Kidney epithelial cell (primary cell): ENCODE data around the gene SPATA2. TPM values are rescaled to one million over a fixed set of nuclear protein-coding genes. Genes with fewer than 3 reads are reported as not detected.
A peak's percentile ranks its signal among the peaks of the same experiment; 100 is the strongest.

Experiments
- DNase-seq: peaks from one replicate; pipeline ENCODE4 v3.0.0-alpha.2; 2010; ENCODE audit warnings: low read depth
- H3K27me3 ChIP-seq: 2 replicates; pipeline ENCODE4 v1.6.0; 2011; ENCODE audit warnings: low read length; ENCODE audit not compliant: control insufficient read depth, insufficient read depth
- H3K36me3 ChIP-seq: 2 replicates; pipeline ENCODE4 v1.5.1; 2011; ENCODE audit warnings: low read length; ENCODE audit not compliant: control insufficient read depth, insufficient read depth
- H3K4me3 ChIP-seq: 2 replicates; pipeline ENCODE4 v1.5.1; 2011; ENCODE audit warnings: low read depth, mild to moderate bottlenecking, control low read depth, low read length
- total RNA-seq: library from RNA; depleted of rRNA; stranded (reverse); fragments of >200 nt; gene quantifications from 2 replicates; pipeline ENCODE4 v1.2.3, GENCODE V29; 2015
- TF ChIP-seq, protein P1 (sequence below): IDR thresholded peaks from 2 replicates; pipeline ENCODE4 v1.5.1; 2011; ENCODE audit warnings: mild to moderate bottlenecking, moderate library complexity, low read length, control low read depth, inconsistent platforms; ENCODE audit not compliant: insufficient read depth, poor library complexity, severe bottlenecking

The SPATA2 gene
- total RNA-seq, 1 donor from 2014 or later: 3.9 TPM

DNA sequence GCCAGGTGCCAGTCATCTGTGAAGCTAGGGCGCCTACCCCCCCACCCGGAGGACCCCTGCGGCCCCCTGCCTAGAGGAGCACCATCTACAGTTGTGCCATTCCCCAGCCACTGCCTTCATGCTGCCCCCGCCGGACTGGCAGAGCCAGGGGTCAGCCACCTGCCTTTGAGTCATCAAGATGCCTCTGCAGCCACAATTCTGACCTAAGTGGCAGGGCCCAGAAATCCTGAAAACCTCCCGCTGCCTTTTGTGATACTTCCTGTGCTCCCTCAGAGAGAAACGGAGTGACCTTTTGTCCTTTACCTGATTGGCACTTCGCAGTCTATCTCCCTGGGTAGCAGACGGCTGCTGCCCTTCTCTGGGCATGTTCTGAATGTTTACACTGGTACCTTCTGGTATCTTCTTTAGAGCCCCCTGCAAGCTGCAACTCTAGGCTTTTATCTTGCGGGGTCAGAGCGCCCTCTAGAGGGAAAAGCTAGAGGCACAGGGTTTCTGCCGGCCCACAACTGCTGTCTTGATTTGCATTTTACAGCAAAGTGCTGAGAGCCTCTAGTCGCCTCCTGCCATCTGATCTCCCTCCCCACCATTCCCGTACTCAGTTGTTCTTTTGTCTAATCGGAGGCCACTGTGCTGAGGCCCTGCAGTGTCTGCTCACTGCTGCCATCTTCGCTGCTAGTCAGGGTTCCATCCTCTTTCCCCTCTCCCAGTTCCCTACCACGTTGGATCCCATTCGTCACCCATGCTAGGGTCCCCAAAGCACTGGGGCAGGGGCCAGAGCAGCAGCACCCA lies 26.9 kb downstream of the SPATA2 start:
- Histone ChIP-seq H3K4me3 (no peak overlapping the region), H3K27me3 (no peaks in the 10 kb centered on the region), H3K36me3 (no peaks in the 10 kb centered on the region)
- TF ChIP-seq, protein P1, sequence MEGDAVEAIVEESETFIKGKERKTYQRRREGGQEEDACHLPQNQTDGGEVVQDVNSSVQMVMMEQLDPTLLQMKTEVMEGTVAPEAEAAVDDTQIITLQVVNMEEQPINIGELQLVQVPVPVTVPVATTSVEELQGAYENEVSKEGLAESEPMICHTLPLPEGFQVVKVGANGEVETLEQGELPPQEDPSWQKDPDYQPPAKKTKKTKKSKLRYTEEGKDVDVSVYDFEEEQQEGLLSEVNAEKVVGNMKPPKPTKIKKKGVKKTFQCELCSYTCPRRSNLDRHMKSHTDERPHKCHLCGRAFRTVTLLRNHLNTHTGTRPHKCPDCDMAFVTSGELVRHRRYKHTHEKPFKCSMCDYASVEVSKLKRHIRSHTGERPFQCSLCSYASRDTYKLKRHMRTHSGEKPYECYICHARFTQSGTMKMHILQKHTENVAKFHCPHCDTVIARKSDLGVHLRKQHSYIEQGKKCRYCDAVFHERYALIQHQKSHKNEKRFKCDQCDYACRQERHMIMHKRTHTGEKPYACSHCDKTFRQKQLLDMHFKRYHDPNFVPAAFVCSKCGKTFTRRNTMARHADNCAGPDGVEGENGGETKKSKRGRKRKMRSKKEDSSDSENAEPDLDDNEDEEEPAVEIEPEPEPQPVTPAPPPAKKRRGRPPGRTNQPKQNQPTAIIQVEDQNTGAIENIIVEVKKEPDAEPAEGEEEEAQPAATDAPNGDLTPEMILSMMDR: peak; percentile 90
- peak; percentile 48 for DNase-seq

DNA sequence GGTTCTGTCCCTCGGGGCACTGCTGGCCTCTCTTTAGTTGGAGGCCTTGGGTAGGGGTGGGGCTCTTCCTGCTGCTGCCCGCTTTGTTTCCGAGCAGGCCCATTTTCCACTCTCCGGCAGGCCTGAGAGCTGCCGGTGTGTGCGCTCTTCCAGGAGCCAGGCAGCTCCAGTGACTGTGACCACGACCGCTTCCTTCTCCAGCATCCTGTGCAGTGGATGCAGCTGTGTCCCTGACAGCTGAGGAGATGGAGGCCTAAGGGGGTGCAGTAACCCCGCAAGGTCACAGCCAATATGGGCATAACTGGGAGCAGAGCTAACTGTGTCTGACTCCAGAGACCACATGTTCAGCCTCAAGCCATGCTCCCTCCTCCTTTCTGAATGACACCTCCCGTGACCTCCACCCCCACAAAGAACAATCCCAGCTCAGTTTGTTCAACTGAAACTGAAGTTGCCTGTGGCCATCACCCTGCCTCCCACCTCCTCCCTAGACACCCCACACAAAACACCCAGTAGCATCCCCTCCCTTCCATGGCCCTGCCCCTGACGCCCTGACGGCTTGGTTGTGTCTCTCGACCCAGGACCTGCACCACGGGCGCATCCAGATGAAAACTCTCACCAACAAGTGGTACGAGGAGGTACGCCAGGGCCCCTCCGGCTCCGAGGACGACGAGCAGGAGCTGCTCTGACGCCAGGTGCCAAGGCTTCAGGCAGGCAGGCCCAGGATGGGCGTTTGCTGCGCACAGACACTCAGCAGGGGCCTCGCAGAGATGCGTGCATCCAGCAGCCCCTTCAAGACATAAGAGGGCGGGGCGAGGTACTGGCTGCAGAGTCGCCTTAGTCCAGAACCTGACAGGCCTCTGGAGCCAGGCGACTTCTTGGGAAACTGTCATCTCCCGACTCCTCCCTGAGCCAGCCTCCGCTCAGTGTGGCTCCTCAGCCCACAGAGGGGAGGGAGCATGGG lies 27.8 kb downstream of the SPATA2 start:
- DNase-seq: peak; percentile 18

DNA sequence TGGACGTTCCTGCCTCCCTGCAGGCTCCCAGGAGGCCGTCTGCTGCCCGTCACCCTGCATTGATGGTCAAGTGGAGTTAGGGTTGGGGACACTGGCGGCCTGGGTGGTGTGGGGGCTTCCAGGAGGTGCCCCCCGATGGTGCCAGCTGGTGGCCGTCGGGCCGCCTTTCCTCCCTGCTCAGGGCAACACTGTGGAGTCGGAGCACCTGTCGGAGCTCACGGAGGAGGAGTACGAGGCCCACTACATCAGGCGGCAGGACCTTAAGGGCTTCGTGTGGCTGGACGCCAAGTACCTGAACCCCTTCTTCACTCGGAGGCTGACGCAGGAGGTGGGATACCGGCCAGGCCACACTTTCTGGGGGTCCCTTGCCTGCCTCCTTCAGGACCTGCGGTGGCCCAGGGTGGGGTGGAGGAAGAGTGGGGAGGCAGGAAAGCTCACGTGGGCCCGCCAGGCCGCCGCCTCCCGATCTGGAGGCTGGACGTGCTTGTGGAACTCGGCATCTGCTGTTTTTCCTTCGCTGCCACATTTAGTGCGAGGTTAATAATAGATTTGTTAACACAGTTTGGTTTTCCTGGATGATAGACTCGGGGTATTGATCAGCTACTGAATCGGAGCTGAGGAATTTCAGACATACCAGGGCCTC lies 28.6 kb downstream of the SPATA2 start:
- no peaks in the 10 kb centered on the region for H3K27me3 ChIP-seq
- TF ChIP-seq, protein P1: no peak
- DNase-seq: no peak
- H3K36me3 ChIP-seq: no peaks in the 10 kb centered on the region
- H3K4me3 ChIP-seq: no peak overlapping the region

More for the DNA sequence above, 27.8 kb downstream of the SPATA2 start:
- Histone ChIP-seq H3K27me3 (no peaks in the 10 kb centered on the region), H3K36me3 (no peaks in the 10 kb centered on the region), H3K4me3 (no peak overlapping the region)
- TF ChIP-seq, protein P1: no peak

DNA sequence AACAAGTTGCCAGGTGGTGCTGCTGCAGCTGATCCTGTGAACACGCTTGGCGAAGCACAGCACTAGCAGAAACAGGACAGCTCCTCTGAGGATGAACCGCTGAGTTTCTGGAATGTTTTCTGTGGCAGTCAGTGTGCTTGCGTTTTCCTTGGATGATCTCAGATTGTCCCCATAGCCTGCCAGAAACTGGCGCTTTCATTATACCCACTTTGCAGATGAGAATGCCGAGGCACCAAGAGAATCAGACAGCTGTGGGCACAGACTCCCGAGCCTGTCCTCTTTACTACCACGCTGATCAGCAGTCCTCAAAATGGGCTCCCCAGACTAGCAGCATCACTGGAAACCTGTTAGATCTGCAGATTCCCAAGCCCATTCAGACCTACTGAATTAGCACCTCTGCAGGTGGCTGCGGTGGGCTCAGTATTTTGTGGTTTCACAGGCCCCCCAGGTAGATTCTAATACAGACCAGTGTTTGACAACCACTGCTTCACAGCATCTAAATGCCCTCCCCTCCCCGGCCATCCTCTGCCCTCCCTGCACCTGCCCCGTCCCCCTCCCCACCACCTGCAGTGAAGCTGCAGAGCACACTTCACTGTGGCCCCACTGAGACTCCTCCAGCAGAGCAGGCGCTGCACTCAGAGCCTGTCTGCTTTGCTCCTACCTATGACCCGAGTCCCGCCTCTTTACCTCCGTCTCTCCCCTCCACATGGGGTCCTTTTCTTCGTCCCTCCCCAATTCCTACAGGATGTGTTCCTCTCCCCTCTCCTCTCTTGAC lies 29.6 kb downstream of the SPATA2 start:
- no peak for DNase-seq
- TF ChIP-seq, protein P1: no peak
- H3K27me3 ChIP-seq: no peaks in the 10 kb centered on the region
- no peak overlapping the region for H3K4me3 ChIP-seq
- H3K36me3 ChIP-seq: no peaks in the 10 kb centered on the region

DNA sequence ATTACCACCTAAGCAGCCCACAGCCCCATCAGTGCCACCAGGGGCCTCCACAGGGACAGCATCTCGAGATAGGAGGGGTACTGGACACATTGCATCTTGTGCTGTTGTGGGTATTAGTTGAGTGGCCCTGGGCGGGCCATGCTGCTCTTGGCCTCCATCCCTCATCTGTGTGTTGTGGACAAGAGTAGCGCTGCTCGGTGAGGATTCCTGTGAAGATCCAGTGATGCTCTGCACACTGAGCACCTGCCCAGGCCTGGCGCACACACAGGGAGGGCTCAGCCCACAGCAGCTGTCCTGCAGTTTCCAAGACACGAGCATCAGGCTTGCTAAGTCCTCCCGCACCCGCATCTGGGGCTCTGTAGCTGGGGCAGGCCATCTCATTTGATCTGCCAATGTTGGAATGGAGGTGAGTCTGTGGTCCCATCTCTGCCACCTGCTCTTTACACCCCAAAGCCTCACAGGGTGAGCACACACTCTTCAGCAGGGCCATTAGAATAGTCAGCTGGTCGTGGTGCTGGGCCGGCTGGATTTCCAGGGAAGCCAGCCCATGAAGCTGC lies 32.0 kb downstream of the SPATA2 start:
- H3K36me3 ChIP-seq: no peaks in the 10 kb centered on the region
- no peaks in the 10 kb centered on the region for H3K27me3 ChIP-seq
- TF ChIP-seq, protein P1: no peak
- no peak overlapping the region for H3K4me3 ChIP-seq
- DNase-seq: no peak
